ENCODE data around the gene ZNF771.

ZNF771 gene

DNA sequence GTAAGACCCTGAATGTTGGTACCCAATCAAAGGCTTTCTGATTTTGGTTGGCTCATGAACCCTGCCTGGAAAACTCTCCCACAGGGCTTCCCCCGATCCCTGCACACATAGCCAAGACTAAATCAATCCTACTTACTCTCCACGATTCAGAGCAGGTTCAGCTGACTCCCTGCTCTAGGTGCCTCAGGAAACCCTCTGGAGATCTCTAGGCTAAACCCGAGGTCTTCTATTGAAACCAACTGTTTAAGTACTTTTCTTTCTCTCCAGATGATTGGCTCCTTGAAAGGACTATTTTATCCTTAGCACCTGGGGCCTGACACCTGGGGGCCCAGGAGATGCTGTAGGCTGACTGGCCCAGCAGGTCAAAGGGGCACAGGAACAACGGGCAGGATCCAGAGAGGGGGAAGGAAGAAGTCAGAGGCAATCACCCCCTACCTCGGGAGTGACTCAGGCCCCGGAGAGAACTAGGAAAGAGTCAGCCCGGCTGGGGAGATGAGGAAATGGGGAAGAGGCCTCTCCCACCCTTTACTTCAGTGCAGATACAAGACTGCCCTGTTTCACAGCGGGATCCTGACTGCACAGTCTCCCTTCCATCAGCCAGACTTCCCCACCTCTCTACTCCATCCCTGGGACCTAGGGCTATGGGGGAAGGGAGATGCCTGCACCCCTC lies 39.1 kb upstream of the ZNF771 start:
- Histone ChIP-seq H3K9me3 (ENCODE audit: insufficient read depth, low read length, severe bottlenecking) (no peaks in the 10 kb centered on the region), H3K4me1 (ENCODE audit: insufficient read depth, low read length) (peaks cover 51% of the 10 kb centered on the region), H3K9ac (ENCODE audit: low read depth, low read length) (peak overlapping the region; percentile 77), H2AFZ (ENCODE audit: low read depth, low read length) (no peak overlapping the region), H3K36me3 (ENCODE audit: insufficient read depth, low read length) (peaks cover 40% of the 10 kb centered on the region), H3K79me2 (ENCODE audit: insufficient read depth, low read length) (peaks cover 67% of the 10 kb centered on the region), H3K4me2 (ENCODE audit: insufficient read depth, low read length) (peak overlapping the region; percentile 86), H3K27me3 (ENCODE audit: insufficient read depth, low read length, poor library complexity) (no peaks in the 10 kb centered on the region), H4K20me1 (ENCODE audit: insufficient read depth, low read length) (peaks cover 30% of the 10 kb centered on the region), H3K4me3 (ENCODE audit: low read depth in 1 of 2, low read length in 2 of 2) (peak overlapping the region; percentile 73 to 76), H3K27ac (ENCODE audit: low read length) (peak overlapping the region; percentile 46)
- no peak for TF ChIP-seq EZH2 (IDR thresholded peaks at IDR 0.05; ENCODE audit: borderline replicate concordance, low read depth, low read length, severe bottlenecking)
- TF ChIP-seq, protein P1, sequence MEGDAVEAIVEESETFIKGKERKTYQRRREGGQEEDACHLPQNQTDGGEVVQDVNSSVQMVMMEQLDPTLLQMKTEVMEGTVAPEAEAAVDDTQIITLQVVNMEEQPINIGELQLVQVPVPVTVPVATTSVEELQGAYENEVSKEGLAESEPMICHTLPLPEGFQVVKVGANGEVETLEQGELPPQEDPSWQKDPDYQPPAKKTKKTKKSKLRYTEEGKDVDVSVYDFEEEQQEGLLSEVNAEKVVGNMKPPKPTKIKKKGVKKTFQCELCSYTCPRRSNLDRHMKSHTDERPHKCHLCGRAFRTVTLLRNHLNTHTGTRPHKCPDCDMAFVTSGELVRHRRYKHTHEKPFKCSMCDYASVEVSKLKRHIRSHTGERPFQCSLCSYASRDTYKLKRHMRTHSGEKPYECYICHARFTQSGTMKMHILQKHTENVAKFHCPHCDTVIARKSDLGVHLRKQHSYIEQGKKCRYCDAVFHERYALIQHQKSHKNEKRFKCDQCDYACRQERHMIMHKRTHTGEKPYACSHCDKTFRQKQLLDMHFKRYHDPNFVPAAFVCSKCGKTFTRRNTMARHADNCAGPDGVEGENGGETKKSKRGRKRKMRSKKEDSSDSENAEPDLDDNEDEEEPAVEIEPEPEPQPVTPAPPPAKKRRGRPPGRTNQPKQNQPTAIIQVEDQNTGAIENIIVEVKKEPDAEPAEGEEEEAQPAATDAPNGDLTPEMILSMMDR (IDR thresholded peaks at IDR 0.05; ENCODE audit: borderline replicate concordance, extremely low read depth, low read length, poor library complexity, severe bottlenecking), result no peak
- DNase-seq (no peak), ATAC-seq (ENCODE audit: insufficient read depth, low read depth) (no peak)

DNA sequence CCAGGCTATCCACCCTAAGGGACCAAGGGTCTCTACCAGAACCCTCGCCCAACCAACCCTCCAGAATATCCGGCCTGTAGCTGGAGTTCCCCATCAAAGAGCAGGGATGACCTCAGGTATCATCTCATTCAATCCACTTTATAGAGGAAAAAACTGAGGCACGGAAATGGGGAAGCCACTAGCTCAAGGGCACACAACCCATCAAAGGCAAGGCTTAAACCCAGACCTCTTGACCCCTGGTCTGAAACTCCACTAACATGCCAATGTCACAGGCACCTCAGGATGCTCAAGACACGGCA lies 38.7 kb upstream of the ZNF771 start:
- peaks cover 62% of the 10 kb centered on the region for H3K79me2 ChIP-seq (ENCODE audit: insufficient read depth, low read length)
- H3K4me3 ChIP-seq (ENCODE audit: low read depth in 1 of 2, low read length in 2 of 2), result peak overlapping the region; percentile 73 to 76
- H3K36me3 ChIP-seq (ENCODE audit: insufficient read depth, low read length), result peaks cover 36% of the 10 kb centered on the region
- ATAC-seq (ENCODE audit: insufficient read depth, low read depth) (no peak), DNase-seq (no peak)
- peak overlapping the region; percentile 86 for H3K4me2 ChIP-seq (ENCODE audit: insufficient read depth, low read length)
- H3K9ac ChIP-seq (ENCODE audit: low read depth, low read length), result peak overlapping the region; percentile 77
- peak overlapping the region; percentile 46 for H3K27ac ChIP-seq (ENCODE audit: low read length)
- H3K27me3 ChIP-seq (ENCODE audit: insufficient read depth, low read length, poor library complexity), result no peaks in the 10 kb centered on the region
- H2AFZ ChIP-seq (ENCODE audit: low read depth, low read length), result no peak overlapping the region; the same call in 1 of the 2 replicates
- H3K9me3 ChIP-seq (ENCODE audit: insufficient read depth, low read length, severe bottlenecking), result no peaks in the 10 kb centered on the region
- peaks cover 30% of the 10 kb centered on the region for H4K20me1 ChIP-seq (ENCODE audit: insufficient read depth, low read length)
- H3K4me1 ChIP-seq (ENCODE audit: insufficient read depth, low read length), result peaks cover 51% of the 10 kb centered on the region
- TF ChIP-seq, protein P1 (IDR thresholded peaks at IDR 0.05; ENCODE audit: borderline replicate concordance, extremely low read depth, low read length, poor library complexity, severe bottlenecking), result no peak
- no peak for TF ChIP-seq EZH2 (IDR thresholded peaks at IDR 0.05; ENCODE audit: borderline replicate concordance, low read depth, low read length, severe bottlenecking)

DNA sequence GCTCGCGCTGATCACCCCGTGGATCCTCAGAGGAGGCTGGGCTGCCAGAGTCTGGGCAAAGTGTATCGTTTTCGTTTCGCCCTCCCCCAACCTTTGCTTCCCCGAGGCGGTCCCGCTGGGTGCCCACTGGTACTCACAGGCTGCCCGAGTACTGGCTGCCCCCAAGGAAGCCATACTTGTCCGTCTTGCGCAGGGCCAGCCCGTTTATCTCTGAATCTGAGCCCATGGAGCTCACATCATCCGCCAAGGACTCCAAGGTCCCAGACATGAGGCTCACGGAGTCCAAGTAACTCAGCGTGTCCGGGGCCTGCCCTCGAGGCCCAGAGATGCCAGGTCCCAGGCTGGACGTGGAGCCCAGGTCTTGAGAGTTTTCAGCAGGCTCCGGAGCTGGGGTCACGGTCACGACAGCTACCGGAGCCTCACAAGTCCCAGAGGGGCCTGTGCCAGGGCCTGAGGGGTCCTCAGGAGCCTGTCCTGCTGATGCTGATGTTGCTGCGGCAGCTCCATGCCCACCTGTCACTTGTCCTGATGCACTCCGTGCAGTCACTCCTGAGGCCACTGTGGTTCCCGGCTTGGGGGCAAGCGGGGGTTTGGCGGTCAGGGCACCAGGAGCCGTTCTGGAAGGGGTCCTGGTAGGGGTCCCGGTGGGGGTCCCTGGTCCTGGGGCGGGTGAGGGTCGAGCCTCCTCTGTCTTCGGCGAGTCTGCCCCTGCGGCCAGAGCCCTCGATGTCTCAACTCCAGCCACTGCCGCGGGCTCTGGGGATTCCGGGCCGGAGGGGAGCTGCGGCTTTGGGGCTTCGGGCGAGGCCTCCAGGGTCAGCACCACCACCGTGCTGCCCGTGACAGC lies 38.1 kb upstream of the ZNF771 start:
- H3K79me2 ChIP-seq (ENCODE audit: insufficient read depth, low read length), result peaks cover 57% of the 10 kb centered on the region
- peaks cover 51% of the 10 kb centered on the region for H3K4me1 ChIP-seq (ENCODE audit: insufficient read depth, low read length)
- no peaks in the 10 kb centered on the region for H3K9me3 ChIP-seq (ENCODE audit: insufficient read depth, low read length, severe bottlenecking)
- no peaks in the 10 kb centered on the region for H3K27me3 ChIP-seq (ENCODE audit: insufficient read depth, low read length, poor library complexity)
- DNase-seq, result peak; percentile 36
- peak overlapping the region; percentile 73 to 76 for H3K4me3 ChIP-seq (ENCODE audit: low read depth in 1 of 2, low read length in 2 of 2)
- H3K9ac ChIP-seq (ENCODE audit: low read depth, low read length), result peak overlapping the region; percentile 77
- TF ChIP-seq, protein P1 (IDR thresholded peaks at IDR 0.05; ENCODE audit: borderline replicate concordance, extremely low read depth, low read length, poor library complexity, severe bottlenecking), result no peak
- TF ChIP-seq EZH2 (IDR thresholded peaks at IDR 0.05; ENCODE audit: borderline replicate concordance, low read depth, low read length, severe bottlenecking), result no peak
- ATAC-seq (ENCODE audit: insufficient read depth, low read depth), result no peak
- H2AFZ ChIP-seq (ENCODE audit: low read depth, low read length), result peak overlapping the region; percentile 15
- peaks cover 34% of the 10 kb centered on the region for H3K36me3 ChIP-seq (ENCODE audit: insufficient read depth, low read length)
- peak overlapping the region; percentile 86 for H3K4me2 ChIP-seq (ENCODE audit: insufficient read depth, low read length)
- H4K20me1 ChIP-seq (ENCODE audit: insufficient read depth, low read length), result peaks cover 30% of the 10 kb centered on the region
- H3K27ac ChIP-seq (ENCODE audit: low read length), result peak overlapping the region; percentile 46
